NCI-H2227 (cell line): Measurements from ENCODE around the gene KLHDC10.
"Not testable (repeated sequence)": the region's sequence is repeated elsewhere in the genome, so short reads cannot be mapped to it uniquely, and the experiment has no call there.

Experiments
- DNase-seq: peaks from one replicate; lab custom pipeline; 2025; ENCODE audit not compliant: unreplicated experiment; lab: John Stamatoyannopoulos, UW

The KLHDC10 gene

DNA sequence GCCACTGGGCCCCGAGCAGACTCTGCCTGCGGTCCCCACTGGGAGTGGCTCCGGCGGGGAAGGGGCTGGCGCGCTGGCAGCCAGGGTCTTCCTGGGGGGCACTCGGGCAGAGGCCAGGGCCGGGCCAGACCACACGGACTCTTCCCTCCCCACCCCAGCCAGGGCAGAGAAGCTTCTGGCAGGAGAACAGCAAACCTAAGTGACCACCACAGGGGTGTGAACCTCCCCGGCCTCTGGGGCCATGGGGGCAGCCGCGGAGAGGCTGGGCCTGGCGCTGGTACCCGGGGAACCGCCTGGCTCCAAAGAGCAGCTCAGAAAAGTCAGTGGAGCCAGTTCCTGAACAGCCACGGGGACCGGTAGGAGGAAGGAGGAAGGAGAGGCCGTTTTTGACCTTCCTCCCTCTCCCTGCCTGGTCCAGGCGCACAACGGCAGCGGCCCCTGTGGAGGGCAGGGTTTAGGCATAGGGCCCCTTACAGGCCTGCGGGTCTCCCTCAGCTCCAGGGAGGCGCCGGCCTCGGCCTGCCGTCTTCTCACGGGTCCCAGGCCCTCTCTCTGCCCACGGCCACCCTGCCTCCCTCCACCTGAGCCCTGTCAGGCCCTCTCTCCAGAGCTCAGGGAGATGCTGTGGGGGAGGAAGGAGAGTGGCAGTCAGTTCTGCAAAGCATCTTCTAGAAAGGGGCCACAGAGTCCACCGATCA, 83.0 kb downstream of the KLHDC10 start:
- no peak for DNase-seq

DNA sequence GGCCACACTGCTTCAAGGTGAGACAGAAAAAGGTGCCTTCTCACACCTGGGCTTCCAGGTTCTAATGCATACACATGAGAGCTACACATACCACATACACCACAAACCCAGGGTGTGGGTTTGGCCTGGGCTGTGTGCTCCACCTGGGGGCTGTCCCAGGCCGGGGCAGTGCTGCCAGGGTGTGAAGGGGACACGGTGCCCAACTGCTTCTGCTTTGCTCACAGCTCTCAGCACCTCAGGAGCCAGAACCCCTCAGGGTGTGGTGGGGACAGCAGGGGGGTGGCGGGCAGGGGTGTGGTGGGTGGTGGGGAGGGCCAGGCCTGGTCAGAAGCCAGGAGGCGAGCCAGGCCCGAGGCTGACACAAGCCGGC, 83.8 kb downstream of the KLHDC10 start:
- DNase-seq = no peak

- DNase-seq = no peak
Observed at GRCh38 chr7:130154501-130155317, 84.4 kb downstream of the KLHDC10 start.

DNA sequence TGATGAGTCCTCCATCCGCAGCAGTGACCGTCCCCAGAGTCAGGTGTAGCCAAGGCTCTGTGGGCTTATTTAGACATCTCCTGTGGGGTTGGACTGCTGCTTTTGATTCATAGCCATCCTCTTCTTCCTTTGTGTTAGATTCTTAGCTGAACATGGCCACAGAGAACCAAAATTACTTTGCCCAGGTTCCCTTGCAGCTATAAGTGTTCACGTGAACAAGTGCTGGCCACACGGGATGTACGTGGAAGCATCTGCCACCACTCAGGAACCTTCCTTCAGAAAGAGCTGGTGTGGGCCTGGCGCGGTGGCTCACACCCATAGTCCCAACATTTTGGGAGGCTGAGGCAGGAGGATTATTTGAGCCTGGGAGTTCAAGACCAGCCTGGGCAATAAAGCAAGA, 85.8 kb downstream of the KLHDC10 start:
- no peak for DNase-seq

DNA sequence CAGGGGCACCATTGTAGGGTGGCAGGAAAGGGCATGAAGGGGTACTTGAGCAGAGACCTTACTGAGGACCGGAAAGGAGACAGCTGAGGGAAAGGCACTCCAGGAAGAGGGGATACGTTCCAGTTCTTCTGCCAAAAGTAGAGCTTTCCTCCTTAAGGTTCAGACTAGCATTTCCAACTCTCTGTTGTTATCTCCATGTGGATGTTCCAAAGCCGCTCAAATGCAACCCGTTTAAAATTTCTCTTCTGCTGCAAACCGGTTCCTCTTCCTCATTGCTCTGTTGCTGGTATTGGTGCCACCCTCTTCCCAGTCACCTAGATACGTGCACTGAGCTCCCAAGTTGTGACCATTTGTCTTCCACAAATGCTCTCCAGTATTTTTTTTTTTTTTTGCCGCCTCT, 87.4 kb downstream of the KLHDC10 start:
- DNase-seq = no peak

DNA sequence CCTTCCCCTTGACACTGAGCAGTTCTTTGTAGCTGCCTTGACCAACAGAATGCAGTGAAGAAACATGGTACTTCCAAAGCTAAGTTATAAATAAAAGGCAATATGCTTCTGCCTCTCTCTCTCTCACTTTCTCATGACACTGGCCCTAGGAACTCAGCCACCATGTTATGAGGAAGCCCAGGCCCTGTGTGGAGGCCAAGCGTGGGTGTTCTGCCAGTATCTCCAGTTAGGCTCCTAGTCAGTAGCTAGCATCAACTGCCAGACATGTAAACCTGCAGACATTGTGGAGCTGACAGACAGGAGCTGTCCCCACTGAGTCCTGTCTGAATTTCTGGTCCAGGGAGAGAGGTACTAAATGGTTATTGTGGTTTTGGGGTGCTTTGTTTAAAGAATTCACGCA, 89.7 kb downstream of the KLHDC10 start:
- no peak for DNase-seq

DNA sequence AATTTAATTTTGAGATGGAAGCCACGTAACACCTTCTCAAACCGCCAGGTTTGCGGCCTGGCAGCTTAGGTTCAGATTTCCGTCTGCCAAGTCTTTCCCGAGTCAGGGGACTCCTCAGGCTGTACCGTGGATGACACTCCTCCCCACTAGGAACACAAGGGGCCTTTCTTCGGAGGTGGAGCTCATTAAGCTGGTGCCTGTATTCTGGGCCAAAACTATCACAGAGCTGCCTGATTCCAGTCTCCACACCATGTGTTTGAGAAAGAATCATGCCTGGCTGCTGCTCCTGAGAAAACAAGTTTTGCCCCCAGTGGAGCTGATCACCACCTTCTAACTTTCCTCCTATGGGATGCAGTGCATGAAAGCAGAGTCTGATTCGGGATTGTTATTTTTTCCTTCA, 90.1 kb downstream of the KLHDC10 start:
- no peak for DNase-seq

GRCh38 chr7:130162196-130162595, 91.9 kb downstream of the KLHDC10 start:
- no peak for DNase-seq

- DNase-seq = no peak
Observed at GRCh38 chr7:130174237-130174959, 104.1 kb downstream of the KLHDC10 start.

- no peak for DNase-seq
Observed at GRCh38 chr7:130178251-130178650, 107.9 kb downstream of the KLHDC10 start.

DNA sequence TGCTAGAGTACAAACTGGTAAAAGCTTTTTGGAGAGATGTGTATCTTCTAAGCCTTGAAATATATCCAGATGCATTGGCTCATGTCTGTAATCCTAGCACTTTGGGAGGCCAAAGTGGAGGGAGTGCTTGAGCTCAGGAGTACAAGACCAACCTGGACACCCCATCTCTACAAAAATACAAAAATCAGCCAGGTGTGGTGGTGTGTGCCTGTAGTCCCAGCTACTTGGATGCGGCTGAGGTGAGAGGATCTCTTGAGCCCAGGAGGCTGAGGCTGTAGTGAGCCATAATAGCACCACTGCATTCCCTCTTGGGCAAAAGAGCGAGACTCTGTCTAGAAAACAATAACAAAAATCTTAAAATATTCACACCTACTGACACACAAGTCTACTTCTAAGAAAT, 109.3 kb downstream of the KLHDC10 start:
- DNase-seq = no peak

GRCh38 chr7:130180571-130181262, 110.4 kb downstream of the KLHDC10 start:
- DNase-seq = no peak

GRCh38 chr7:130181263-130181605, 110.9 kb downstream of the KLHDC10 start:
- DNase-seq = no peak

GRCh38 chr7:130182990-130183389, 112.7 kb downstream of the KLHDC10 start:
- no peak for DNase-seq

DNA sequence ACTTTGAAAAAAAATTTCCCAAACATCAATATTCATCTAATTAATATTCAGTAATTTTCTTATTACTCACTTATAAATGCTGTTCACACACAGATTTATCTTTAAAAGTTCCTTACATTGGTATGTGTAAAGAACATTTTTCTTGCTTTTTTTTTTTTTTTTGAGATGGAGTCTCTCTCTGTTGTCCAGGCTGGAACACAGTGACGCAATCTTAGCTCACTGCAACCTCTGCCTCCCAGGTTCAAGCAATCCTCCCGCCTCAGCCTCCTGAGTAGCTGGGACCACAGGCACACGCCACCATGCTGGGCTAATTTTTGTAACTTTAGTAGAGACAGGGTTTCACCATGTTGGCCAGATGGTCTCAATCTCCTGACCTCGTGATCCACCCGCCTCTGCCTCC, 114.0 kb downstream of the KLHDC10 start:
- not testable (repeated sequence) for DNase-seq
